Fibroblast of lung (primary cell): ENCODE data around the gene PRPF38A.

Source experiments
- CTCF ChIP-seq, 2 donors: IDR thresholded peaks in 1 of 2; conservative IDR thresholded peaks in 1 of 2; 1 replicate in 1 of 2; 2 replicates in 1 of 2; pipeline ENCODE4 v1.5.1; 2011 to 2012; ENCODE audit warnings: low read length in 2 of 2, control low read depth in 1 of 2, inconsistent platforms in 1 of 2, low read depth in 1 of 2, mild to moderate bottlenecking in 1 of 2
- EZH2 ChIP-seq: IDR thresholded peaks from 2 replicates; pipeline ENCODE4 v1.5.1; 2012; ENCODE audit warnings: low read length, control low read depth, mild to moderate bottlenecking; ENCODE audit errors: missing control alignments

GRCh38 chr1:52423771-52424170, 19.4 kb downstream of the PRPF38A start:
- TF ChIP-seq CTCF (conservative IDR thresholded peaks at IDR 0.05 in 1 of 2, IDR thresholded peaks at IDR 0.05 in 1 of 2; ENCODE audit: low read depth in 1 of 2, low read length in 2 of 2) (no peak), EZH2 (no peak)
